UCSD-AML1 (cell line): ENCODE data around the gene C1GALT1.
"Not testable (repeated sequence)": the region's sequence is repeated elsewhere in the genome, so short reads cannot be mapped to it uniquely, and the experiment has no call there.

ENCODE experiments used
- DNase-seq: peaks from one replicate; lab custom pipeline; 2025; ENCODE audit not compliant: unreplicated experiment; lab: John Stamatoyannopoulos, UW

C1GALT1 gene

DNA sequence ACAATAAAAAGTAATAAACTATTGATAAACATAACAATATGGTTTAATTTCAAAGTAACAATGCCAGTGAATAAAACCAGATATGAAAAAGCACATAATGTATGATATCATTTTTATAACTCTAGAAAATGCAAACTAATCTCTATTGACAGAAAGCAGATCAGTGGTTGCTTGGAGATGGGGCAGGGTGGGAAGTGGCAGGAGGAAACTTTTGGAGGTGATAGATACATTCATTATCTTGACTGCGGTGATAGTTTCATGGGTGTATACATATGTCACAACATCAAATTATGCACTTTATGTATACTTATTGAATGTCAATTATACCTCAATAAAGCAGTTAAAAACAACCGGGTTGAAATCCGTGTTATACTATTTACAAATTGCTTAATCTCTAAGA, 16.0 kb upstream of the C1GALT1 start:
- DNase-seq, result no peak

DNA sequence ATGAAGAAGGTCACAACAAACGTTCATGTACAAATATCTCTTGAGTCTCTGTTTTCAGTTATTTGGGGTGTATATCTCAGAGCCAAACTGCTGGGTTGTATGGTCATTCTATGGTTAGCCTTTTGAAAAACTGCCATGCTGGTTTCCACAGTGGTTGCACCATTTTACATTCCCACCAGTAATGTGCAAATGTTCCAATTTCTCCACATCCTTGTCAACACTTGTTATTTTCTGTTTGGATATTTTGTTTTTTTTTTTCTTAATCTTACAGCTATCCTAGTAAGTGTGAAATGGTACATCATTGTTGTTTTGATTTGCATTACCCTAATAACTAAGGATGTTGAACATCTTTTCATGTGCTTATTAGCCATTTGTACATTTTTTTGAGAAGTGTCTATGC, 13.0 kb upstream of the C1GALT1 start:
- DNase-seq, result no peak

DNA sequence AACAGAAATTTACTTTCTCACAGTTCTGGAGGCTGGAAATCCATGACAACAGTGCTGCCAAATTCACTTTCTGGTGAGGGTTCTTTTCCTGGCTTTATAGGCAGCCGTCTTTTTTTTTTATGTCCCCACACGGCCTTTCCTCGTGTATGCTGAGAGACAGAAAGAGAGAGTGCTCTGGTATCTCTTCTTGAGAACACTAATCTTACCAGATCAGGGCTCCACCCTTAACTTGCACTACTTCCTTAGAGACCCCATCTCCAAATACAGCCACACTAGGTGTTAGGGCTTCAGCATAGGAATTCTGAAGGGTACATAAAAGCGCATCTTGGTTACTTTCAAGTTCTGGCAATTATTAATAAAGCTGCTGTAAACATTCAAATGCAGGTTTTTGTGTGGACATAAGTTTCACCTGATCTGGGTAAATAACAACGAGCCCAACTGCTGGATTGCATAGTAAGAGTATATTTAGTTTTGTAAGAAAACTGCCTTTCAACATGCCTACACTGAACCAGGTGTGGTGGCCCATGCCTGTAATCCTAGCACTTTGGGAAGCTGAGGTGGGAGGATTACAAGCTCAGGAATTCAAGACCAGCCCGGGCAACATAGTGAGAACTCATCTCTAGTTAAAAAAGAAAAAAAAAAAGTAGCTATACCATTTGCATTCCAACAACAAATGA, 8.2 kb upstream of the C1GALT1 start:
- DNase-seq, result no peak

DNA sequence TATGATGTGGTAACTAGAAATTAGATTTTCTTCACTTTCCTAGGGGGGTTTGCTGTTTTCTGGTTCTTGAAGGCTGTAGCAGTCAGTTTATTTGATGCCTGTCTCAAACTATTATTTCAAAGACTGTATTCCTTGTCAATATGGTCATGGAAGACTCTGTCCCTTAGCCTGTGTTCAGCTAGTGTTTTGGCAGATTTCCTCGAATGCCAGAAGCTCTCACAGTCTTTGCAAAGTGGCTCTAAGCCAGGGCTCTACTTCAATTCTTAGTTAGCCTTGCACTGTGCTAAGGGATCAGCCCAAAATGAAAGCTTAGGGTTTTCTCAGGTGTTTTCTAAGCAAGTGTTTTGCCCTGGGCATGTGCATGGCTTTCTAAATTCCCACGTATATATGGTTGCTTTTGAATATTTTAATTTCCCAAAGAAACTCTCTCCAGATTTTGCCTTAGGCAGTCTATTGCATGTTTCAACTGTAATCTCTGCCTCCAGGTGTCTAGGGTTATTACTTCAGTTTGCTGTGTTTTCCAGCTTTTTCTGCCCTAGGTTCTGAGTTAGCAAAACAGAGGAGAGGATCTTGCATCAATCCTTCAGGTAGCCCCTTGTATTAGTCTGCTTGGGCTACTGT, 7.2 kb upstream of the C1GALT1 start:
- no peak for DNase-seq

DNA sequence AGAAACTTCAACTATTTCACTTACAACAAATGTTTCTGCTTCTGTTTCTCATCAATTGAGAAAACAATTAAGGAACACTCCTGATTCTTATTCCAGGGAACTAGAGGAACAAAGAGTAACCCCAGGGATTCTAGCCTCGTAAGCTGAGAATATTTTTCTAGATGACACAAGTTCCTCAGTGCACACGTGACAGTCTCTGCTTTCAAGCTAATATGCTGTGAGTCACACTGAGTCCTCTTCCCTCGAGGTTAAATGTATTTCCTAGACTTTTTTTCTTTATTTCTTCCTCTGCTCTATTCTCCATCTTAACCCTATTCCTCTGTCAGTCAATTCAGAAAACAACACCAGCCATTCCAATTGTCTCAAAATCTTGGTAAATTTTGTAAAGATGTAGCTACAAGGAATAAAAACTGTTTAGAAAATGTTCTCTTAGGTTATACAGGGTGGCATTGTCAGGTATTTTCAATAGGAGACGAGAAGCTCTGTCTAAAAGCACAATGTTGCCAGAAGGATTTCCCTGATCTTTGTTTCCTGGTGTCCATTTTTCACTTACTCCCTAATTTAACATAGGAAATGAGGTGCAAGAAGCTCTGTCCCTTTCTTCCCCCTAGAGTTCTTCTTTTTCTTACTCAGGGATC, 5.8 kb upstream of the C1GALT1 start:
- DNase-seq, result no peak

DNA sequence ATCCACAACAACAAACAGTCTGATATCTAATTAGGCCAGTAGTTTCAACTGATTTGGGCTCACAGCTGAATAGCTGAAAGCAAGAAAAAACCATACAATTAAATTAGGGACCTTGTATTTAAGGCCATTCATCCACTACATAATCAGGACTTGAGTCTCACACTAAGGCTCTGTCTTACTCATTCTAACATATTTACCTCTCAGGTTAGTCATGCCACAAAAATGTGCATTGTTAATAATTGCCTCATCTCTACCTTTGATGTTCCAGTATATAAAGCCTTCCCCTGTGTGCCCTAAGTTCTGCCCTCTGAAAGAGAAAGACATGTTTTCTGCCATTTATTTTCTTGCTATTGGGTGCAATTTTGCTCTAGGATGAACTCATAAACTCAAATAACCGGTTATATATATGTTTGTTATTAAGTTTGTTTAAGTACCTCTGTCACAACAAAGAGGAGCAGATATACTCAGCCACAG, 5.3 kb upstream of the C1GALT1 start:
- DNase-seq, result no peak

DNA sequence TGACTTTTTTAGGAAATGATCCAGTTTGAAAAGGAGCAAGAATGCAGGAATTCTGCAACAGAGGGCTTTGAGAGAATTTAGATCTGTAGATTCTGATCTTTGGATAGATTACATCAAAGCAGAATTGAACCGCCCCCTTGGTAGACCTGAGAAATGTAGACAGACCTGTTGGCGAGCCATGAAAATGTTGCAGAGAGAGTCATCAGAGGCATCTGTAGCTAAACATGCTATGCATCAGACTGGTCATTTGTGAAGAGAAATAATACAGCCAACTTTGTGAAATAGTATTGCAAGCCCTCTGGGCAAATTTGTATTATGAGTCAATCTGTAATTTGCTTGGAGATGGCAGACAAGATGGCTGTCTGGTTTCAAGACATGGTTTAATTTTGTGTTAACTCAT, 4.3 kb upstream of the C1GALT1 start:
- DNase-seq, result no peak

DNA sequence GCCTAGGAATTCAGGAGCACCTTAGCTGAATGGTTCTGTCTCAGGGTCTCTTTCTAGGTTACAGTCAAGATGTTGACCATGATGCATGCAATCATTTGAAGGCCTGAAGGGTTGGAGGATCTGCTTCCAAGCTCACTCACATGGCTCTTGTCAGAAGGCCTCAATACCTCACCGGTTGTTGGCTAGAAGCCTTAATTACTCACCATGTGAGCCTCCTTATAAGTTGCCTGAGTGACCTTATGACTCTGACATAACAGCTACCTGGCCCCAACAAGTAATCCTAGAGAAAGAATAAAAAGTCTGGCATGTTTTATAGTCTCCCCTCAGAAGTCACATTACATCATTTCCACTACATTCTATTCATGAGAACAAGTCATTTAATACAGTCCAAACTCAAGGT, 3.4 kb upstream of the C1GALT1 start:
- no peak for DNase-seq

DNA sequence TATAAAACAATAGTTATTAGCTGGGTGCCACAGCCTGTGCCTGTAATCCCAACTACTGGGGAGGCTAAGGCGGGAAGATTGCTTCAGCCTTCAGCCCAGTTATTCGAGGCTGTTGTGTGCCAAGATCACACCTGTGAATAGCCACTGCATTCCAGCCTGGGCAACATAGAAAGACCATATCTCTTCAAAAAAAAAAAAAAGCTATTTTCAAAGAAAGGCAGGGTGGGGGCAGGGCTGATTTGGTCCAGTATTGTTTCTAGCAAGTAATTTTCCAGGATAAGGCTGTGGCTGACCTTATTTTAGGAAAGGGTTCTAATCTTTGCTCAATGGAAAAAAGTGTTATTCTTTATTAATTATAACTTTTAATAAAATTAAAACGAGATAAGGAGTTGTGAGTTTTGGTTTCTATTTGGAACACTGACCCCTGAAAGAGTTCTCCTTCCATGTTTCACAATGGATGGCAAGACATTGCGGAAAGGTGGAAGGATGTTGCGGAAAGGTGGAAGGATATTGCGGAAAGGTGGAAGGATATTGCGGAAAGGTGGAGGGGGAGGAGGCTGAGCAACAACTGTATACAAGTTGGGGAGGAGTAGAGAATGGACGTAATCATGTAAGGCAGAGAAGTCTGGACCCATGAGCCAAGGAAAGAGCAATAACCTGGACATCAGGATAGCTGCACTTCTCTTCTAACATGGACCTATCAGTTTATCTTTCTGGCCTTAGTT, 1.5 kb upstream of the C1GALT1 start:
- DNase-seq, result no peak

DNA sequence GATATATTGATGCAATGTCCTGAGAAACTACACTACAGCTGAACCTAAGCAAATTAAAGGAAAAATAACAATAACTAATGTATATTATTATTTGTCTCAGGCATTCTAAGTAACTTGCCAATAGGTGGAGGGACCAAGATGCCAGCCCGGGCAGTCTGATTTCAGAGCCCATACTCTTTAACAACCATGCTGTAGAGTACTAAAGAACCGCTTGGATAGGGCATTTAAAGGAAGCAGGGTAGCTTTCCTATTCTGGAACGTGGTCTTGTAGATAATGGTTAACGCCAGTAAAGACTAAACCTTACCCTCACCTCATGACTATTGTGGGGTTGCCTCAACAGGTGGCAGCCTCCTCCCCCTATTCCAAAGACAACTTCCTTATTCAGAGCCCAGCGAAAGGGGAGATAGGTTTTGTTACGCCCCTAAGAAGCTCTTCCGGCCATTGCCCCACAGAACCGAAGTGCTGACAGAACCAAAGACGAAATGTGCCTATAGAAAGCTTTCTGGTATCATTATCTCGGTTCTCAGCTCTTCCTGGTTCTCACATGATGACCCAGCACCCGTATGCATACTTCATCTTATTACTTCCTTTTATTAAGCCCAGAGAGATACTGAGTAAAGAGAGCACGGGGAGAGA, 707 bp upstream of the C1GALT1 start:
- DNase-seq, result peak; percentile 45

DNA sequence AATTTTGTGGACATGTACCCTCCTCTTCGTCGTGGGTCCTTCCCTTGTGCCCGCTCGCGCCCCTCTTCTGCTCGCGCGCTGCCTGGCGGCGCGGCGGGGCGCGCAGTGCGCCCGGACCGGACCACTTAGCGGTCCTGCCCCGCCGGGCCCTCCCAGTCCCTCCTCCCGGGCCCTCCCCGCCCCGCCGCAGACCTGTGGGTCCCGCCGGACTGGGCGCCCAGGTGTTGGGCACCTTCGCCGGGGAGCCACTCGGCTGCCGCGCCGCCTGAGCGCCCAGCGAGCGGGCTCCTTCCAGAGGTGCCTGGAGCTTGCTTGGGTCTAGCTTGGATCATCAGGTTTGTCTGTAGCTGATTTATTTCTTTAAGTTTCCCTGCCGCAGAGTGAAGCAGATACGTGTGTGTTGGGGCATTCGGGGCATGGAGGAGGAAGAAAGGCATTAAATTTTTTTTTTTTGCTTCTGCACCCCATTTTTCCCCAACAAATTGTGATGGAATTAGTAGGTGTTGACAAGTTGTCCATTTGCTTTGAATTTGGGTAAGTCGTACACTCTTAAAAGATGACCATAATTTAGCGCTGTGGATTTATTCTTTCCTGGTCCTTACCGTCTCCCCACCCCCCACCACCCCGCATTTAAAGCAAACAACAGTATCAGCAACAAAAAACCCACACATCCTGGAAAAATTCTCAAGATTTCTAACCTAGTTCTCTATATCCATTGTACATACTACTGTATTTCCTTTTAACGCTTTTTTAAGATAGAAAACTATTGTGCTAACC, 905 bp downstream of the C1GALT1 start:
- peak; percentile 58 for DNase-seq

DNA sequence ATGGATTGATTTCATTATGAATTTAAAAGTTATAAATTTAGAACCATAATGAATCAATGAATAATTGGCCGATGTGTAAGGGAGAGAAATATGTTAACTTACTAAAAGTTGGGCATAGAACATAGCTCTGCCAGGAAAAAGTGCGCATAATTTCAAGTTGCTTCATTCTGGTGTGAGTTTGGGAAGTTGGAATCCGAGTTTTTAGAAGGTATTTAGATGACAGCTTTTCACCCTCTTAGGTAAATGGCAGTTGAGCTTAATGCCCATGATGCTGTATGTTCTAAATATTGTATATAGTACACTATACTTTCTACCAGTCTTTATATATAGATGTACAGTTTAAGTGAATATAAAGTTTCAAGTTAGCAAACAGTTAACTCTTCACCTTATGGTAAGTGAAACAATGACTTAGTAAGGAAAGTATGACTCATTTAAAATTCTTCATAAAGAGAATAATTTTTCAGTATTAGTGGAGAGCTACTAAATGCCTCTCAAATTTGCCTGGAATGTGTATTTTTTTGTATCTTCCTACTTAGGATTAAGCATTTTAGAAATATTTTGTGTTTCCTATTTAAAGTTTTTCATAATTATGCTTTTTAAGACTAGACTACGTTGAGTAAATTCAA, 1.6 kb downstream of the C1GALT1 start:
- DNase-seq, result no peak

DNA sequence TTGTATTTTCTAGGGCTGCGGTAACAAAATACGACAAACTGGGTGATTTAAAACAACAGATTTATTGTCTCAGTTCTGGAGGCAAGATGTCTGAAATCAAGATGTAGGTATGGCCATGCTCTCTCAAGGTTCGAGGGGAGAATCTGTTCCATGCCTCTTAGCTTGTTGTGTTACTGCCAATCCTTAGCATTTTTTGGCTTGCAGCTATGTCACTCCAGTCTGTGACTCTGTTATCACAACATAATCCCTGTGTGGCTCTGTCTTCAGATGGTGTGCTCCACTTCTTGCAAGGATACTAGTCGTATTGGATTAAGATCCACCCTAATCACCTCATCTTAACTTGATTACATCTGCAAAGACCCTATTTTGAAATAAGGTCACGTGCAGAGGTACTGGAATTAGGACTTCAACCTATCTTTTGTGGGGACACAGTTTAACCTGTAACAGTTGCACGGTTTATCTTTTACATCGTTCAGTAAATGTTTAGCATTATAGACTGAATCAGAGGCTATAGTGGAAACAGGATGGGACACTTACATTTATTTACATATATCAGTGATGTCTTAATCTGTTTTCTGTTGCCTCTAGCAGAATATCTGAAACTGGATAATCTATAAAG, 3.1 kb downstream of the C1GALT1 start:
- no peak for DNase-seq

DNA sequence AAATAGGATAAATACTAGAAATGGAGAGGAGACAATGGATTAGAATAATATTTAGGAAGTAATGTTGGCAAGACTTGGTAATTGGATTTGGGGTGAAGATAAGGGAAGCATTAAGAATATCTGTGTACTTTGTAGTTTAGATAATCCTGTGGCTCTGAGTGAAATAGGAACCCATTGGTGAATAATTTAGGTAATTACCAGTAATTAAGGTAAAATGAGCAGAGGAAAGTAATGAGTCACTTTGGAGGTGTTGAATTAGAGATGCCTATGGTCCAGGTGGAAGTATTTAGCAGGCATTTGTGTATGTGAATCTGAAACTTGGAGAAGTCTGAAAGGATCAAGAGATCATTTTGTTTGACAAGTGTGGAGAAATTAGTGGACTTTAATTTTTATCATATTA, 5.7 kb downstream of the C1GALT1 start:
- DNase-seq, result no peak

DNA sequence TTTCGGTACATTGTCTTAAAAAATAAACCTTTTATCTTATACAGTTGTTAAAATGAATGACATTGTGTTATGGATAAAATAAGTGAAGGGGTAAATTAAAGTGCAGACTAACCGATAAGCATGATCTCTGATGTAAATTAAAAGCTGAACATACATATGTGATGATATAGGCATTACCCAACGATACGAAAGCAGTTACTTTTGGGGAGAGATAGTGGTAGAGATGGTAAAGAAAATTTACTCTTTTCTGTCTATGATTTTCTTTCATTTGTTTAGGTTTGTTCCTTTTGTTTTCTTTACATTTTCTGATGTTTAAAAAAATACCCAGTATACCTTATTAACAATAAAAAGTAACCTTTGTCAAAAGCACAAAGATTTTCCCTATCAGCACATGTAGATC, 6.4 kb downstream of the C1GALT1 start:
- DNase-seq, result no peak

DNA sequence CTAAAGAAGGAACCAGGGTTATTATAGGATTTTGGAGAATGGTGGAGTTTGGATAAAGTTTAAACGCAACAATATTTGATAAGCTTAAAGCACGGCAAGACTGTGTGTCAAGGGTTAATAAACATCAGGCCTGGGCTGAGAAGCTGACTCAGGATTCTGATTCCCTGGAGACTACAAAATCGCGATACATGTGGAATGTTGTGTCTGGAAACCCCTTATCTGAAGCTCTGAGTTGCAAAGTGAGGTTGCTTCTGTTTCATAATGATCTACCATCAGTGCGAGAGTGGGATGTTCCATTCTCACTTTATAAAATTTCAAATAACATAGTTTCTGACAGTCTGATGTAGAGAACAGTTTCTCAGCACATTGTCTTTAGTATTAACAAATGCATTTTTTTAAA, 7.8 kb downstream of the C1GALT1 start:
- no peak for DNase-seq

DNA sequence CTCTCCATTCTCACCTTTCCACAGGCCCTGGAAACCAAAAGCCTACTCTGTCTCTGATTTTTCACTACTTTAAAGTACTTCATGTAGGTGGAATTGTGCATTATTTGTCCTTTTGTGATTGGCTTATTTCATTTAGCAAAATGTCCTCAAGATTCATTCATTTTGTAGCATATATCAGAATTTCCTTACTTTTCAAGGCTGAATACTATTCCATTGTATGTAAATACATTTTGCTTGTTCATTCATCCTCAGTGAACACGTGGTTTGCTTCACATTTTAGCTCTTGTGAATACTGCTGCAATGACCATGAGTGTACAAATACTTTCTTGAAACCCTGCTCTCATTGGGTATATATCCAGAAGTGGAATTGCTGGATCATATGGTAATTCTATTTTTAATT, 8.8 kb downstream of the C1GALT1 start:
- no peak for DNase-seq

DNA sequence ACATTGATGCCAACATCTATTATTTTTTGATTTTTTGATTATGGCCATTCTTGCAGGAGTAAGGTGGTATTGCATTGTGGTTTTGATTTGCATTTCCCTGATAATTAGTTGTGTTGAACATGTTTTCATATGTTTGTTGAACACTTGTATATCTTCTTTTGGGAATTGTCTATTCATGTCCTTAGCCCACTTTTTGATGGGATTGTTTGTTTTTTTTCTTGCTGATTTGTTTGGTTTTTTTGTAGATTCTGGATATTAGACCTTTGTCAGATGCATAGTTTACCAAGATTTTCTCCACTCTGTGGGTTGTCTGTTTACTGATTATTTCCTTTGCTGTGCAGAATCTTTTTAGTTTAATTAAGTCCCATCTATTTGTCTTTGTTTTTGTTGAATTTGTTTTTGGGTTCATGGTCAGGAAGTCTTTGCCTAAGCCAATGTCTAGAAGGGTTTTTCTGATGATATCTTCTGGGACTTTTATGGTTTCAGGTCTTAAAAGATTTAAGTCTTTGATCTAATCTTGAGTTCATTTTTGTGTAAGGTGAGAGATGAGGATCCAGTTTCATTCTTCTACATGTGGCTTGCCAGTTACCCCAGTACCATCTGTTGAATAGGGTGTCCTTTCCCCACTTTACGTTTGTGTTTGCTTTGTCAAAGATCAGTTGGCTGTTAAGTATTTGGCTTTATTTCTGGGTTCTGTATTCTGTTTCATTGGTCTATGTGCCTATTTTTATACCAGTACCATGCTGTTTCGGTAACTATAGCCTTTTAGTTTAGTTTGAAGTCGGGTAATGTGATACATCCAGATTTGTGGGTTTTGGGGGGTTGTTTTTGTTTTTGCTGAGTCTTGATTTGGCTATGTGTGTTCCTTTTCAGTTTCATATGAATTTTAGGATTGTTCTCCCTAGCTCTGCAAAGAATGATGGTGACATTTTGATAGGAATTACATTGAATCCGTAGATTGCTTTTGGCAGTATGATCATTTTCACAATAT, 10.7 kb downstream of the C1GALT1 start:
- not testable (repeated sequence) for DNase-seq
